HG03520 (cell line): ENCODE data around the gene INSC.

Experiments used
- ATAC-seq: cut with Tn5 transposase; IDR thresholded peaks from one replicate; pipeline ENCODE4 v1.9.1; 2021; ENCODE audit warnings: mild to moderate bottlenecking, moderate library complexity; ENCODE audit not compliant: unreplicated experiment

Gene INSC

GRCh38 chr11:15212876-15213275 lies 98.2 kb downstream of the INSC start:
- ATAC-seq: no peak

DNA sequence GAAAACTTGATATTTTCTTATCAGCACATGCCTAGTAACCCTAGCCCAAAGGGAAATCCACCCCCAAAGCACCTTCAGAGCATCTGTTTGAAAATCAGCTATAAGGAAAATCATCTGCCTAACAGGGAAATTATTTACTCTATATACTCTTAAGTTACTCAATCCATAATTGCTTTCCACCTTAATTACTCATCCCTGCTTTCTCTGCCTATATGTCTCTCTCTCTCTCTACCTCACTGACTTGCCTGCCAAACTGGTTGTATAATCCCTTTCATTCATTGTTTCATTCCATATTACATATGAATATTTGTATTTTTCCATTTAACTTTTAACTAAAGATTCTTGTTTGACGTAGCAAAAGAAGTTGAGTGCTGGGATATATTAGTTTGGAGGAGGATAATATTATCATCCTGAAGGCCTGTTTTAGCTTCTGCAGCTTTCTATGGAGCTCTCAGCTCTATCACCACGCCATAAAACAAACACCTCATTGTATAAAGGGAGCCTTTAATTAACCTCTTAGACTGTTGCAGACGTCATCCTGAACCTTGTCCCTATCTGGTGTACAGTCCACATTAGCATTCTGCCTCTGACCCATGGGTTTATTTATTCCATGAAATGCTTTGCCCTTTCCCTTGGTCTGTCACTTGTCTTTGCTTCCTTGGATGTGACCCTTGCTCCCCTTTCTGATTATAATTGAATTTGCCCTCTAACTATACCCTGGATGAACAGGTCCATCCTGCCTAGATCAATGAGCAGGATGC lies 98.9 kb downstream of the INSC start:
- no peak for ATAC-seq

GRCh38 chr11:15215005-15215404 lies 100.3 kb downstream of the INSC start:
- no peak for ATAC-seq

DNA sequence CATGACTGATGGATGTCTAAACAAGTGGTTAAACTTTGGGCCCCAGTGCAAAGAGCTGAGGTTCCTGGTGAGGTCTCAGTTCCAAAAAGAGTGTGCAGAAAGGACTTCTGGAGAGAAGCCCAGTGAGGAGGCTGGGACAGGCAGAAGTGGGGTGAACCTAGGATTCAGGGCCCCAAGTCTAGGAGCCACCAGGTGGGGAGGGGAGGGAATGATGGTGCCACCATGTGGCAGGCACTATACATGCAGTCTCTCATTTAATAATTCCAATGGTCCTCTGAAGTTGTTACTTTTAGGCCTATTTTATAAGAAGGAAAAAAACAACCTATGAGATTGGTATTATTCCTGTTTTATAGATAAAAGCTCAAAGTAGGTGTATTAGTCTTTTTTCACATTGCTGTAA lies 102.0 kb downstream of the INSC start:
- ATAC-seq: peak; percentile 60

DNA sequence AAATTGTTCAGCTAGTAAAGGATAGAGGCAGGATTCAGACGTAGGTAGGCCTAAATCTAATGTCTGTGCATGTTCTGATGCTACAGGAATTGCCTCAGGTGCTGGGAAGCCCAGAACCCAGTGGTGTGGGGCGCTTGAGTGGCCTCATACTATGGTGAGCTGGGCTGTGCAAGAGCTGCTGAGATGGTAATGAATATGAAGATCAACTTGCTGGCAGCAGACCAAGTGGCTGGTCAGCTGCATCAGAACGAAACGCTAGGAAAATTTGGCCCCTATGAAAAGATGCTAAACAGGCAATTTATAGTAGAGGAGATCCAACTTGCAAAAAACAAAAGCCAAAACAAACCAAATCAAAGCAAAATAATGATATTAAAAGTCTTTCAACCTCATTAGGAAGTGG lies 102.7 kb downstream of the INSC start:
- ATAC-seq: no peak

GRCh38 chr11:15222777-15223176 lies 108.1 kb downstream of the INSC start:
- ATAC-seq: no peak

DNA sequence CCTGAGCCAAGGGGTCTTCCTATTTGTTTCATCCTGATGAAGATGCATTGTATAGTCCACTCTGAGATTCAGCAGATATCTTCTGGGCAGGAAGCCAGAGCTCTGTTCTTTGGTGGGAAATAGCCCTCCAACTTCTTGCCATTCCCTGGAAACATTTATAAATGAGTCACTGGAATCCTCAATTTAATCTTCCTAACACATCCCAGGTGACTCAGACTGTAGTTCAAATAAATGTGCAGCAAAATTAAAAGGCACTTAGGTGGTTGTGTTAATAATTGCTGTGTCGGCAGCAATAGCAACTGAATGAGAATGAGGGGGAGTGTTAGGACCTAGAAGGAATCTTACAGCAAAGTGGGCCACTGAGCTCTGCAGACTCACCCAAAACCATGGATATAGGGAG lies 108.6 kb downstream of the INSC start:
- no peak for ATAC-seq

DNA sequence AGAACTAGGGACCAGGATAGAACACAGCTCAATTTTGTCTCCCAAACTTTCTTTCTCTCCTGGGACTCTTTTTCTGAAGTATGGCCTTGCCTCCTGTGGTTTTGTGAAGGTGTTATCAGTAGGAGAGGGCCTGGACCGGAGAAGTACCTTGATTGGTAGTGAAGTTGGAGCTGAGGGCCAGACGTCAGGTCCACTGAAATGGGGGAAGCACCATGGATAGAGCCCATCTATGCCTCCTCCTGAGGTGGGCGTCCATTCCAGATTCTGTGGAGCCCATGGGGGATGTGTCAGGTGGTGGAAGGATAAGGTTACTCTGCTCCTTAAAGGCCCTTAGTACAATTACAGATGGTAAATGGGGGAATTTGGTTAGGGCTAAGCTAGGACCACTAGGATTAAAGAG lies 109.7 kb downstream of the INSC start:
- no peak for ATAC-seq

DNA sequence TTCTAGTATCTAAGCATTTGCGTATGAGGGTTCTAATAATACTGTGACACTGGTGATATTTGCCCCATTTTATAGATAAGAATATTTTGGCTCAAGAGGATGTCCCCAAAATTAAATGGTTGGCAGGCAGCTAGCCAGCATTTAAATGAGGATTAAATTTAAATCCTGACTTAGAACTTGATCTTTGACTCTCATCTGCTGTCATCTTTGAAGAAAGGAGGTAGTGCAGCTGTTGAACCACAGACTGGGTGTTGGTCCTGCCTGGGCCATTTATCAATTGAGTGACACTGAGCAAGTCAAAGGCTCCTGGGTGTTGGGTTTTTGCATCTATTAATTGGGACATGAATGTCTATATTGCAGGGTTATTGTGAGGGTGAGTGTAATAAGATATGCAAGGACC lies 112.3 kb downstream of the INSC start:
- ATAC-seq: no peak

DNA sequence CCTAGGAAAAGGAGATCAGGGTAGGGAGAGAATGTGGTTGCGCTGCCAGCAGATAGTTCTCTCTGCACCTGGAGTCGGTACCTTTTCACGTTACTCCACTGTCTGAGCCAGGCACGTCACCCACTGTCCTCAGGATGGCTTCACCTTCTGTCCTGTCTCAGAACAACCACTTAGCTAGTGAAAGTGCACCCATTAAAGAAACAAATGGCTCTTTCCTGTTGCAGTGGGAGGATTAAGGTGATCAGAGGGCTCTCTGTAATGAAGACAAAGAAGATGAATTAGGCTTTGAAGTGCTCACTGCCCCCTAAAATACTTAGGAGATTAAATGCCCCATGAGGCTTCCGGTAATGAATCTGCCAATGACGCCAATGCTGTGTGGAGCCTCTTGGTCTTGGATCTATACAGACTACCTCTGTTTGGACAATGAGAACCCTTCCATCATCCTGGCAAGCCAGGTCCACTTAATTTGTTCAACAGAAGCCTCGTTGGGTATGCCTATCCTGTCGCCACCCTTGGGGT lies 113.7 kb downstream of the INSC start:
- ATAC-seq: no peak

- no peak for ATAC-seq
These were observed 114.3 kb downstream of the INSC start for GRCh38 chr11:15229069-15229468.

GRCh38 chr11:15232496-15232895 lies 117.8 kb downstream of the INSC start:
- ATAC-seq: no peak

DNA sequence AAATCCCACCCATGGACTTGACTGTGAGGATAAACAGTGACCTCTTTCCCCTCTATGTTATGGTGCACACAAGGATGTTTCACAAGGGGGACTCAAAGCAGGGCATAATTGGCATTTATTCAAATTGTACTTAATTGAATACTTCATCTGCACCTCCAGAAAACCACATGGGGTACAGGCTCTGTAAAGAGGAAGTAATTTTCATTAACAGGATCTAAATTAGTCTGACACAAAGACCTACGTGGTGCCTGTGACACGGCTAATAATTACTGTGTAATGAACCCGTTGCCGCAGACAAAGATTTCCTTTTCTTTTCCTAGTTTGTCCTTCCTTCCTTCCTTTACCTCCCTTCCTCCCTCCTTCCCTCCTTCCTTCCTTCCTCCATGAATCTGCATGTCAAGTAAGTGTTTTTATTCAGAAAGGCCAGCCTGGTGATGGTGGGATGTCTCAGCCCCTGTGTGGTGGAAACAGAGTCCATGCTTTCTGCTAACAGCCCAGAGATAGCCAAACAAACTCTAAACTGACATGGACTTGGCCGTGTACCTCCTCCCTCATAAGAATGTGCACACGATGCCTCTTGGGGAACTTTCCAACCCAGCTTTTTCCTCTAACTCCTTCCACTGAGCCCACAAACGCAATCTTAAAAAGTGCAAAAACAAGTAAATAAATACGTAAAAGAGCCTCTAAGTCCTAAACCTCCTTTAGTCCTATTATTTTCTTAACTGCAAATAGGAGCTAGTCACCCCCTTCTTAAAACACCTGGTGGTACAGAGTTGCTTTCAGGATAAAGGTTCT lies 118.8 kb downstream of the INSC start:
- ATAC-seq: no peak

DNA sequence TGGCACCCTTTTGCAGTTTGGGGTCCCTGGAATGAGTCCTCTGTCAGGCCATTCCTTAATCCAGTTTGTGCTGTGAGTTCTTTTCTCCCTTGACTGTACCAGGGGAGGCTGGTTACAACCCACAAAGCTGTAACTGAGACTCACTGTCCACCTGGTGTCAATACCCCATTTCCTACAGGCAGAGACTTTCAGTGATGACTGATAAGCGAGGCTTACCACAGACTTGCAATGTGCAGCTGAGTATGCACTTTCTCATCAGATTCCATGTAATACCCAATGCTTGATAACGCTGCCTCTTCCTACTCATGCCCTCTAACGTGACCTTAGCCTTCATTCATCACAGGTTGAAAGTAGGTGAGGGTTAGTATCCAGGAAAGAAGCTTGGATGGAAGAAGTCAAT lies 120.1 kb downstream of the INSC start:
- ATAC-seq: no peak

DNA sequence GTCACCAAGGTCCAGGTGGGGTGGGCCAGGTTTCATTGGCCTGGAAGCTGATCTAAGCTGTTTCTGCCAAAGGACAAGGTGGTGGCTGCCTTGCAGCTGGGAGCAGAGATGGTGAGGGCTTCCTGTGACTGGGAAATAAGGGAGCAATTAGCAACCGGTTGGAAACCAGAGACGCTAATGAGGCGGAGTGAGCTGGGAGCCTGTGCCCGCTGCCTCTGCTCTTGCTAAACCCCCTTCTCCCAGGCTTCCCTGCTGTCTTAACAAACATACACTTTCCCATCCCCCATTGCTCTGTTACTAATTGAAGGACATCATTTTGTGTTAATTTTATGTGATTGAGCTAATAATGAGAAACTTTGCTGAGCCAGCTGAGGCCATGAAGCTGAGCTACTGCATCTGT lies 121.8 kb downstream of the INSC start:
- ATAC-seq: no peak

GRCh38 chr11:15238856-15239255 lies 124.1 kb downstream of the INSC start:
- ATAC-seq: no peak

- no peak for ATAC-seq
These were observed 134.0 kb downstream of the INSC start for GRCh38 chr11:15248749-15249148.

DNA sequence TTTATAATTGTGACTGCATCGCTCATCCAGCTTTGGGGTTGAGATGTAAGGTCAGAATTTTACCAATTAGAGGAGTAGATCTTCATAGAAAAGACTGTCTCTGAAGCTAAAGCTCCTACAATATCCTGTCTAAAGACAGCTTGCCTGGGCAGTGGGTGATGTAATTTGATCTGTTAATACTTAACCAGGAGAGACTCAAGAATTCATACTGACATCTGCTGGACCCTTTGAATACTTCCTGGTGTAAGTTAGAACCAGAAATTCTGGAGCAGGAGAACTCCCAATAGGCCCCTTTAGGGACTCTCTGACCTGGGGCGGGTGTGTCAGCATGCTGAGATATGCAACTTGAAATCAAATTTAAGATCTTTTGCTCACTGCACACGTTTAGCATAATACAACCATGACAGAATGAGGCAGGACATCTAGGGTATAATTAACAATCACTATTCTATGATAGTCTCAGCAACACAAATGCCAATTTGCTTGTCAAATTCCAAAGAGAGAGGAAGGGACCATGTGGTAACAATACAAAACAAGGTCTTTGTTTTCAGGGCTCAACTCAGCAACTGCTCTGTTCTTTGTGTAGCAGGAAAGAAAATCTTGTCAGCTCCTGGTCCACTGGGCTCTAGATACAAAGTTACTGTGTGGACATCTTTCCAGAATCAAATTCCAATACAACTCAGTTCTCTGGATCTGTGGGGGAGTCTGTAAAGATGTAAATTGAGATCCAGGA lies 143.9 kb downstream of the INSC start:
- no peak for ATAC-seq

GRCh38 chr11:15266999-15267398 lies 152.3 kb downstream of the INSC start:
- no peak for ATAC-seq

GRCh38 chr11:15268598-15268997 lies 153.9 kb downstream of the INSC start:
- no peak for ATAC-seq

DNA sequence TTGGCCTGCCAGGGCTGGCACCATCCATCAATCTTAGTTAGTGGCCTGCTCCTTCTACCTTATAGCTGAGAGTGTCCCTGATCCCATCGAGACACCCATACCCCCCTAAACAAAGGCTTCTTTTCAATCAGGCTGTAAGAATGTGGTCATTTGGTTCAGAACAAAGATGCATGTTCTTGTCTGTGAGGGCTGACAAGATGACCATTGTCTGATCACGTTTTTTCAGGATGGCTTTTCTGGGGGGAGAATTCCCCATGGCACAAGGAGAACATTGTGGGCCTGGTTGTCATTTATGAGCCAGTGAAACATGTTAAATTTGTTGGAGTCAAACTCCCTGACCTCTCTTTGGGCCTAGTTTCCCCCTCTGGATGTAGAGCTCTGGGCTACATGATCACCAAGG lies 160.4 kb downstream of the INSC start:
- ATAC-seq: no peak

DNA sequence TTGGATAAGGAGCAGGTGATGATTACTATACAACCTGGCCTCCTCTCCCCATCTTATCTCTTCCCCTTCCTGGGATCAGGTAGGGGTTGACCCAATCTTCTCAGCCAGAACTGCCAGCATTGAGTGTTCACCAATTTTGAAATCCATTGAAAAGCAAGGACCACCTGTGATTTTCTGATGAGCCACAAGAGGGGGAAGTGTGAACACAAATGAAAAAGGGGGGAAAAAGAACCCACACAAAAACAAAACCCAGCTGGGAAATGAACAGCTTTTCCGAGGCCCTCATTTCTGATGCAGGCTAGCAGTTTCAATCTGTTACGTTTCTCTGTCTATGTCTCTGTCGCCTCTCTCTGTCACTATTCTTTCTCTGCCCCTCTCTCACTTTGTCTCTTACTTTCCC lies 161.9 kb downstream of the INSC start:
- no peak for ATAC-seq
